PC-9 (cell line): ENCODE data around the gene SPON2.

Experiments
- CTCF ChIP-seq: fragments of 200-600 bp; sonication (generic); conservative IDR thresholded peaks from 2 replicates; pipeline ENCODE4 v1.6.1; 2017; ENCODE audit warnings: mixed run types, antibody characterized with exemption, mild to moderate bottlenecking, moderate library complexity
- EZH2 ChIP-seq: fragments of 200-600 bp; sonication (generic); IDR thresholded peaks from 2 replicates; pipeline ENCODE4 v1.8.0; 2017; ENCODE audit warnings: antibody characterized with exemption, low read depth

DNA sequence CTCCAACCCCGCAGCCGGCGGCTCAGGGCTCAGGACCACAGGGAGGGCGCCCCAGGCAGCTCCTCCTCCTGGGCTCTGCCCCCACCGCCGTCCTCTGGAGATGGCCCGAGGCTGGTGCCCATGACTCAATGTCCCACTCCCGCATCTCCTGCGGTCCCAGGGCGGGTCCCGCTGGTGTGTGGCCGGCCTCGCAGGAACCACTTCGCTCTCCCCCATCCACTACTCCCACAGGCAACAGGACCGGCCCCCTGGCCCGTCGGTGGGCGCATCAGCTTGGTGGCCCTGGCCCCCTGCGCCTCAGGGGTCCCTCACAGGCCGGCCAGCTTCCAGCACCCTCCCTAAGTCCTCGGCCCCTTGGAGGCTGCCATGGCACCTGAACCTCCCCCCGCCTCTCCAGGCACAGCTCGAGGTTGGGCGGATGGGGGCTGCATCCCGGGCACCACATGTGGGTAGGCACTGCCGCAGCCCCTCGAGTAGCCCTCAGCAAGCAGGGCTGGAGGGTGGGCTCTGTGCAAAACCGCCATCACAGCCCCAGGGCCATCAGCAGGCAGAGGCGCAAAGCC lies 22.8 kb upstream of the SPON2 start:
- TF ChIP-seq CTCF (no peak), EZH2 (no peak)
